Ascending aorta (tissue), 2 donors: ENCODE results near the gene GRM8. TPM values are rescaled to one million over a fixed set of nuclear protein-coding genes. Genes with fewer than 3 reads are reported as not detected.

Experiments used
- DNase-seq, 2 donors: peaks; one replicate each; pipeline ENCODE4 v3.0.0-alpha.2; 2019; ENCODE audit warnings: low spot score in 2 of 2
- H3K27ac ChIP-seq, 2 donors: fragments of 200-600 bp; sonication (generic); one replicate each; pipeline ENCODE4 v1.5.1; 2016 to 2017; ENCODE audit warnings: mild to moderate bottlenecking in 1 of 2
- H3K27me3 ChIP-seq: fragments of 200-600 bp; sonication (generic); one replicate; pipeline ENCODE4 v1.5.1; 2017
- H3K36me3 ChIP-seq, 2 donors: fragments of 200-600 bp; sonication (generic); one replicate each; pipeline ENCODE4 v1.5.1; 2016
- H3K4me1 ChIP-seq, 2 donors: fragments of 200-600 bp; sonication (generic); one replicate each; pipeline ENCODE4 v1.5.1; 2016 to 2017; ENCODE audit warnings: mild to moderate bottlenecking in 1 of 2
- H3K4me3 ChIP-seq, 2 donors: fragments of 200-600 bp; sonication (generic); one replicate each; pipeline ENCODE4 v1.5.1; 2016 to 2017; ENCODE audit warnings: mild to moderate bottlenecking in 1 of 2
- H3K9me3 ChIP-seq, 2 donors: fragments of 200-600 bp; sonication (generic); one replicate each; pipeline ENCODE4 v1.5.1; 2016
- intact Hi-C: fragments of 100-400 bp; cut with DNase I; formaldehyde crosslinking; loops from one replicate; pipeline ENCODE4 v1.15.1; 2023
- total RNA-seq: library from RNA; depleted of rRNA; stranded (reverse); fragments of >200 nt; gene quantifications from one replicate; pipeline ENCODE4 v1.1.0, GENCODE V29; 2016
- TF ChIP-seq, protein P1 (sequence below), 3 experiments: fragments of 200-600 bp in 2 of 3; fragments of 450-650 bp in 1 of 3; sonication (generic) in 2 of 3; IDR thresholded peaks; one replicate each; pipeline ENCODE4 v1.5.1; 2016 to 2019; ENCODE audit warnings: antibody characterized with exemption in 3 of 3, mild to moderate bottlenecking in 1 of 3, moderate library complexity in 1 of 3

Gene GRM8
- total RNA-seq, 1 donor from 2014 or later: not detected

DNA sequence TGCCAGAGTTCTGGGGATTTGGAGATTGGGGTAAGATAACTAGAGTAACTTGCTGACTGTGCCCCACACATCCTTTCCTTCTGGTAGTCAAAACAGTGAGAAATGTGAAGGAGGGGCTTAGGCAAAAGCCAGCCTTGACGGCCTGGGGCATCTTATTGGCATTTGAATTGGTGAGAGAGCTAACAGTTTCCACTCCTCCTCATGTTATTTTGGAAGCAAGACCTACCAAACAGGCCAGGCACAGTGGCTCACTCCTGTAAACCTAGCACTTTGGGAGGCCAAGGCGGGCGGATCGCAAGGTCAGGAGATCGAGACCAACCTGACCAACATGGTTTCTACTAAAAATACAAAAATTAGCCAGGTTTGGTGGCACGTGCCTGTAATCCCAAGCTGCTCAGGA is 596.6 kb downstream of the GRM8 start:
- no peaks in the 10 kb centered on the region for H3K9me3 ChIP-seq
- H3K27me3 ChIP-seq: no peaks in the 10 kb centered on the region
- TF ChIP-seq, protein P1, sequence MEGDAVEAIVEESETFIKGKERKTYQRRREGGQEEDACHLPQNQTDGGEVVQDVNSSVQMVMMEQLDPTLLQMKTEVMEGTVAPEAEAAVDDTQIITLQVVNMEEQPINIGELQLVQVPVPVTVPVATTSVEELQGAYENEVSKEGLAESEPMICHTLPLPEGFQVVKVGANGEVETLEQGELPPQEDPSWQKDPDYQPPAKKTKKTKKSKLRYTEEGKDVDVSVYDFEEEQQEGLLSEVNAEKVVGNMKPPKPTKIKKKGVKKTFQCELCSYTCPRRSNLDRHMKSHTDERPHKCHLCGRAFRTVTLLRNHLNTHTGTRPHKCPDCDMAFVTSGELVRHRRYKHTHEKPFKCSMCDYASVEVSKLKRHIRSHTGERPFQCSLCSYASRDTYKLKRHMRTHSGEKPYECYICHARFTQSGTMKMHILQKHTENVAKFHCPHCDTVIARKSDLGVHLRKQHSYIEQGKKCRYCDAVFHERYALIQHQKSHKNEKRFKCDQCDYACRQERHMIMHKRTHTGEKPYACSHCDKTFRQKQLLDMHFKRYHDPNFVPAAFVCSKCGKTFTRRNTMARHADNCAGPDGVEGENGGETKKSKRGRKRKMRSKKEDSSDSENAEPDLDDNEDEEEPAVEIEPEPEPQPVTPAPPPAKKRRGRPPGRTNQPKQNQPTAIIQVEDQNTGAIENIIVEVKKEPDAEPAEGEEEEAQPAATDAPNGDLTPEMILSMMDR (IDR thresholded peaks at IDR 0.05): no peak
- intact Hi-C loops: no loop called here
- DNase-seq: no peak
- no peak overlapping the region for H3K4me3 ChIP-seq
- no peak overlapping the region for H3K27ac ChIP-seq
- no peaks in the 10 kb centered on the region for H3K36me3 ChIP-seq
- no peaks in the 10 kb centered on the region for H3K4me1 ChIP-seq

DNA sequence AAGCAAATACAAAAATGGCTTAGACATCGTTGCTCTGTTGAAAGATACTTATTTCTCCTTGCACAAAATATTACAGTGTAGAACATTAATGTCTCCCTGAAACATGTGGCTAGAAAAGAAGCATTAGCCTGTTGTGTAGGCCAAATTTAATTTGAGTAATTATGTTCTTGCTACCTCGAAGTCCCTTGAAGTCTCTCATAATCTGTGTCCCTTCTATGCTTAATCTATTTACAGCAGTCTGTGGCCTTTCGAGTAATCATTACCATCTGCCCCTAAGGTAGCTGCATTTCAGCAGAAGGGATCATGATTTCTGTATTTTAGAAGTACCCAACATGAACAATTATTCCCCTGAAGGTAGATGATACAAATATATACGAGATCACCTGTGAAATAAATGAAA is 615.2 kb downstream of the GRM8 start:
- Histone ChIP-seq H3K4me3 (no peak overlapping the region), H3K4me1 (no peaks in the 10 kb centered on the region), H3K36me3 (no peaks in the 10 kb centered on the region), H3K9me3 (no peaks in the 10 kb centered on the region), H3K27me3 (no peaks in the 10 kb centered on the region), H3K27ac (no peak overlapping the region)
- TF ChIP-seq, protein P1 (IDR thresholded peaks at IDR 0.05): no peak
- DNase-seq: no peak
- intact Hi-C loops: no loop called here

DNA sequence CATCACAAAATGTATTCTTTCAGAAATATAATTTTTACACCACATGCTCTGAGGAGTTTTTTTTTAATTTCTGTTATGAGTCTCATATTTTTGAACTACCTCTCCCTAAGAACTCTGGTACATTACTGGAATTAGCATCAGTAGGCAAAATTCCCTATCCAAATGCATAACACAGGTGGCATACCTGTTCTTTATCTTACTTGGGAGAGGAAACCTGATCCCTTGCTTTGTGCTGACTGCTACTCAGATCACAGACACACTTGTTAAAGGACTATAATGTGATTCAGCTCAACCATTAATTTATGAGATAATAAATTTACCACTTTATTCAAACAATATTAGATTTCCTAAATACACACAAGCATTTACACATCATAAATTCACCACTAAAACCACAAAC is 617.2 kb downstream of the GRM8 start:
- TF ChIP-seq, protein P1 (IDR thresholded peaks at IDR 0.05): no peak
- H3K9me3 ChIP-seq: no peaks in the 10 kb centered on the region
- no peaks in the 10 kb centered on the region for H3K27me3 ChIP-seq
- H3K36me3 ChIP-seq: no peaks in the 10 kb centered on the region
- H3K4me3 ChIP-seq: no peak overlapping the region
- H3K4me1 ChIP-seq: no peaks in the 10 kb centered on the region
- DNase-seq: no peak
- intact Hi-C loops: no loop called here
- no peak overlapping the region for H3K27ac ChIP-seq

DNA sequence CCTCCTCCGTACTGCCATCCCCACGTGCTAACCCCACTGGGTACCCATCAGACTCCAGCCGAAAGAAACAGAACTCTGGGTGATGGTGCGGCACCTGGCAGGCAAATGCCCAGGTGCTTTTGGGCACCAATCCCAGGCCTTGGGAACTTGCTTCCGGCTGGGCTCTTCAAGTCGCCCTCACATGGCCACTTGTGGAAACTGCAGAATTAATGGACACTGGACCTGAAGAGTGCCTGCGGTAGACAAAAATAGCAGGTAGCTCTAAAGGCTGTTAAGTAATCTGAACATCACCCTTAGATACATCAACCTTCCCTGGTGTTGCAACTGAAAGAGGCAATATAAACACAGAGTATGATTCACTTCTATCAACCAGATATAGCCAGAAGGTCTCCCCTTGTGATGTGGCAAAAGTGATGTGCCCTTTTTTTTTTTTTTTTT is 644.4 kb downstream of the GRM8 start:
- Histone ChIP-seq H3K36me3 (no peaks in the 10 kb centered on the region), H3K9me3 (no peaks in the 10 kb centered on the region), H3K4me1 (no peaks in the 10 kb centered on the region), H3K4me3 (no peak overlapping the region), H3K27me3 (no peaks in the 10 kb centered on the region), H3K27ac (no peak overlapping the region)
- no peak for DNase-seq
- TF ChIP-seq, protein P1 (IDR thresholded peaks at IDR 0.05): no peak
- intact Hi-C loops: no loop called here

DNA sequence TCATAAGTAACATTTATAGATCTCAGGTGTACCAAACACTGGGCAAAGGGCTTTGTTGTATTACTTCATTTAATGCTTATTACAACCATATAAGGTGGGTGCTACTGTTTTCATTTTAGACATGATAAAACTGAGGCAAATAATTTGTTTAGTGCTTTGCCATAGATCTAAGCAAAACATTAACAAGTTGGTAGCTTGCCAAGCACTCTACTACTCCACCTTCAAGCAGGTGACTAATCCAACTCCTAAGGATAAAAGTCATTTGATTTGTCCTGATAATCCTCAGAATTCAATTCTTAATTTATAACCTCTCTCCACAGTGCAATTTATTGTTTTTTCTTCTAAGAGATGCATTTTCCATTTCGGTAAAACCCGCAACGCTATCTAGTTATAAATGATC is 646.4 kb downstream of the GRM8 start:
- Histone ChIP-seq H3K4me1 (no peaks in the 10 kb centered on the region), H3K27ac (no peak overlapping the region)
- TF ChIP-seq, protein P1 (IDR thresholded peaks at IDR 0.05): no peak

DNA sequence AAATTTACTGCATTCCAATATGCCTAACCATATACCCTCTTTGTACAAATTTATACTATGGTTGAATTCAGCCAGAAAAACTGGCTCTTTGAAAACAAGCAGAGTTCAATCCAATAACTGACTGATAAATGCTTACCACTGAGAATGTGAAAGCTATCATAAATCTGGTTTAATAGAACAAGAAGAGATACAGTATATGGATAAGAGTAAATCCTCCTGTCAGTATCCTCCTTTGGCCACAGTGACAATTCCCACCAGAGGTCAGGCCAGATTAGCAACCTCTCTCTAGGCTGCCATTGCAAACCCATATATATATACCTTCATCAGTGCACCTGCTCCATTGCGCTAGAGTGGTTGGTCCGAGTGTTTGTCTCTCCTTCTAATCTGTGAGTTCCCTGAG is 647.2 kb downstream of the GRM8 start:
- no peaks in the 10 kb centered on the region for H3K27me3 ChIP-seq
- H3K4me3 ChIP-seq: no peak overlapping the region
- H3K9me3 ChIP-seq: no peaks in the 10 kb centered on the region
- H3K36me3 ChIP-seq: no peaks in the 10 kb centered on the region
- H3K27ac ChIP-seq: no peak overlapping the region
- intact Hi-C loops: no loop called here
- TF ChIP-seq, protein P1 (IDR thresholded peaks at IDR 0.05): no peak
- DNase-seq: no peak
- H3K4me1 ChIP-seq: no peaks in the 10 kb centered on the region

More for the DNA sequence above, 646.4 kb downstream of the GRM8 start:
- Histone ChIP-seq H3K9me3 (no peaks in the 10 kb centered on the region), H3K27me3 (no peaks in the 10 kb centered on the region), H3K36me3 (no peaks in the 10 kb centered on the region), H3K4me3 (no peak overlapping the region)
- intact Hi-C loops: no loop called here
- DNase-seq: no peak
